AG09309 (cell line): ENCODE data around the gene C3orf22.
"Not testable (repeated sequence)": the region's sequence is repeated elsewhere in the genome, so short reads cannot be mapped to it uniquely, and the experiment has no call there.

Experiments
- DNase-seq: peaks from one replicate; pipeline ENCODE4 v3.0.0-alpha.2; 2010; ENCODE audit warnings: low read depth
- H3K4me3 ChIP-seq: 2 replicates; pipeline ENCODE4 v1.5.1; 2011; ENCODE audit warnings: mild to moderate bottlenecking, low read depth, low read length, moderate library complexity; ENCODE audit not compliant: control insufficient read depth
- CTCF ChIP-seq: IDR thresholded peaks from 2 replicates; pipeline ENCODE4 v1.5.1; 2011; ENCODE audit warnings: mild to moderate bottlenecking, low read depth, low read length, inconsistent platforms; ENCODE audit not compliant: insufficient read depth, control insufficient read depth; ENCODE audit errors: missing control alignments

C3orf22 gene

GRCh38 chr3:126535636-126536035, 23.1 kb downstream of the C3orf22 start:
- no peak for DNase-seq
- TF ChIP-seq CTCF = no peak
- no peak overlapping the region for H3K4me3 ChIP-seq

GRCh38 chr3:126534716-126535115, 24.0 kb downstream of the C3orf22 start:
- not testable (repeated sequence) for DNase-seq

GRCh38 chr3:126533506-126533905, 25.2 kb downstream of the C3orf22 start:
- TF ChIP-seq CTCF = no peak
- no peak for DNase-seq
- H3K4me3 ChIP-seq = no peak overlapping the region

More at GRCh38 chr3:126534716-126535115, 24.0 kb downstream of the C3orf22 start:
- H3K4me3 ChIP-seq = not testable (repeated sequence)

- no peak for DNase-seq
Measured at GRCh38 chr3:126531051-126531330, 27.7 kb downstream of the C3orf22 start.

GRCh38 chr3:126530171-126531050, 28.3 kb downstream of the C3orf22 start:
- DNase-seq = no peak
- H3K4me3 ChIP-seq = no peak overlapping the region
- TF ChIP-seq CTCF = no peak

More at GRCh38 chr3:126531051-126531330, 27.7 kb downstream of the C3orf22 start:
- H3K4me3 ChIP-seq = no peak overlapping the region
- TF ChIP-seq CTCF = no peak

GRCh38 chr3:126529585-126530170, 29.1 kb downstream of the C3orf22 start:
- no peak overlapping the region for H3K4me3 ChIP-seq
- no peak for DNase-seq
- no peak for TF ChIP-seq CTCF

GRCh38 chr3:126528800-126529541, 29.8 kb downstream of the C3orf22 start:
- H3K4me3 ChIP-seq = no peak overlapping the region
- TF ChIP-seq CTCF = no peak
- DNase-seq = peak; percentile 14
